AG10803 (cell line): ENCODE data around the gene DAZAP1.

ENCODE experiments used
- DNase-seq: peaks from one replicate; pipeline ENCODE4 v3.0.0; 2010; ENCODE audit warnings: low read depth
- H3K4me3 ChIP-seq: 2 replicates; pipeline ENCODE4 v1.5.1; 2011; ENCODE audit warnings: mild to moderate bottlenecking, low read length, control low read depth
- CTCF ChIP-seq: conservative IDR thresholded peaks from 2 replicates; pipeline ENCODE4 v1.5.1; 2011; ENCODE audit warnings: mild to moderate bottlenecking, low read length, control low read depth, inconsistent platforms

Gene DAZAP1

GRCh38 chr19:1432507-1432887 is 25.1 kb downstream of the DAZAP1 start:
- H3K4me3 ChIP-seq, result no peak overlapping the region
- no peak for DNase-seq

GRCh38 chr19:1433119-1434039 is 26.0 kb downstream of the DAZAP1 start:
- TF ChIP-seq CTCF, result no peak
- H3K4me3 ChIP-seq, result no peak overlapping the region
- no peak for DNase-seq

More at GRCh38 chr19:1432507-1432887, 25.1 kb downstream of the DAZAP1 start:
- TF ChIP-seq CTCF, result no peak

- DNase-seq, result no peak
- no peak overlapping the region for H3K4me3 ChIP-seq
- no peak for TF ChIP-seq CTCF
These were observed 26.6 kb downstream of the DAZAP1 start for GRCh38 chr19:1434040-1434366.

GRCh38 chr19:1434577-1435060 is 27.2 kb downstream of the DAZAP1 start:
- H3K4me3 ChIP-seq, result no peak overlapping the region
- DNase-seq, result no peak
- no peak for TF ChIP-seq CTCF

DNA sequence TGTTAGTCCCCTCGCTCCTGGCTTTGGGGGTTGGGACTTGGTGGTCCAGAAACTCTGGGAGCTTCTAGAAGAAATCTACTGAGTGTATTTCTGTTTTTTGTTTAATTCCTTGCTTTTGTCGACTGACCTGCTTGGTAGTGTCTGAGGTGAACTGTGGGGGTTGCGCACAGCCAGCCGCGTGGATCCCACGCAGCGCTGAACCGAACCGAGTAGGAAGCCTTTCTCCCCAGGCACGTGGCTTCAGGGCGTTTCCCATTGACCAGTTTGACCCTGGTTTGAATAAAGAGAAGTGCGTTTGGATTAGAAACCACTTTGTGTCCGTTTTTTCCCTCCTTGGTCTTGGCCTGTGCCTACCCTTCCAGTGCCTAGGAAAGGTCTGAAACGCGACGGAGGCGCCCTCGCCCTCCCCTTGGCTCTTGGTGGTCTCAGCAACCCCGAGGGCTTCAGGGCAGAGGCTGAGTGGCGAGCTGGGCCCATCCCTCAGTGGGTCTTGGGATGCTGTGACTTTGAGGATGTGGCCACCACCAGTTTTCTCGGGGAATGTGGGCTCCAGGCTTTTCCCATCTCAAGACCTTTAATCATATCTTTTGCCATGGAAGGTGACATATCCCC is 28.1 kb downstream of the DAZAP1 start:
- no peak for DNase-seq
- no peak for TF ChIP-seq CTCF
- H3K4me3 ChIP-seq, result no peak overlapping the region

DNA sequence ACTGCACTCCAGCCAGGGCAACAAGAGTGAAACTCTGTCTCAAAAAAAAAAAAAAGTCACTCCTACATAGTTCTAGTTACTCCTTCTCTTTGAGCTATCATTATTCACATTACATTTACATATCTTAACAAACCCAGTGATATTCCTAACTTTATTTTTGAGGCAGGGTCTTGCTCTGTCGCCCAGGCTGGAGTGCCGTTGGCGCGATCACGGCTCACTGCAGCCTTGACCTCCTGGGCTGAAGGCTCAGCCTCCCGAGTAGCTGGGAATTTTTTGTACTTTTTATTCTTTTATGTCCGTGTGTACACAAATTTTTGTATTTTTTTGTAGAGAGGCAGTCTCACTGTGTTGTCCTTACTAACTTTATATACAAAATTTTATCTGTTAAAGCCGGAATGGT is 30.2 kb downstream of the DAZAP1 start:
- TF ChIP-seq CTCF, result no peak
- no peak for DNase-seq
- H3K4me3 ChIP-seq, result no peak overlapping the region
